MM.1S (cell line): Measurements from ENCODE around the gene FCHO2.

ENCODE experiments used
- DNase-seq: peaks from one replicate; pipeline ENCODE4 v3.0.0-alpha.2; 2015
- H2AFZ ChIP-seq: fragments of 300-600 bp; sonication (generic); 2 replicates; pipeline ENCODE4 v1.6.0; 2016; ENCODE audit warnings: antibody characterized with exemption, low read length
- H3F3A ChIP-seq: fragments of 300-600 bp; sonication (generic); 2 replicates; pipeline ENCODE4 v1.6.1; 2016; ENCODE audit warnings: mild to moderate bottlenecking, antibody characterized with exemption, low read length, moderate library complexity, mixed read lengths; ENCODE audit not compliant: insufficient read depth
- H3K27ac ChIP-seq: fragments of 300-600 bp; sonication (generic); 2 replicates; pipeline ENCODE4 v1.5.1; 2016; ENCODE audit warnings: mild to moderate bottlenecking, low read length
- H3K27me3 ChIP-seq: fragments of 300-600 bp; sonication (generic); replicated peaks from 2 replicates; pipeline ENCODE4 v1.6.0; 2016; ENCODE audit warnings: low read length; ENCODE audit not compliant: insufficient read depth
- H3K36me3 ChIP-seq: fragments of 300-600 bp; sonication (generic); replicated peaks from 2 replicates; pipeline ENCODE4 v1.6.1; 2016; ENCODE audit warnings: mild to moderate bottlenecking, low read length, mixed read lengths; ENCODE audit not compliant: insufficient read depth
- H3K4me1 ChIP-seq: fragments of 300-600 bp; sonication (generic); 2 replicates; pipeline ENCODE4 v1.6.1; 2016; ENCODE audit warnings: low read length, mixed read lengths
- H3K4me2 ChIP-seq: fragments of 300-600 bp; sonication (generic); 2 replicates; pipeline ENCODE4 v1.6.0; 2016; ENCODE audit warnings: low read depth, low read length
- H3K4me3 ChIP-seq: fragments of 300-600 bp; sonication (generic); 2 replicates; pipeline ENCODE4 v1.5.1; 2016; ENCODE audit warnings: low read length, mixed read lengths
- H3K79me2 ChIP-seq: fragments of 300-600 bp; sonication (generic); 2 replicates; pipeline ENCODE4 v1.6.1; 2016; ENCODE audit warnings: mixed run types, low read length, mixed read lengths
- H3K9ac ChIP-seq: fragments of 300-600 bp; sonication (generic); 2 replicates; pipeline ENCODE4 v1.6.1; 2016; ENCODE audit warnings: low read length, mixed read lengths
- H3K9me2 ChIP-seq: fragments of 300-600 bp; sonication (generic); replicated peaks from 2 replicates; pipeline ENCODE4 v1.6.1; 2016; ENCODE audit warnings: mild to moderate bottlenecking, low read length, mixed read lengths; ENCODE audit not compliant: insufficient read depth
- H3K9me3 ChIP-seq: fragments of 300-600 bp; sonication (generic); replicated peaks from 2 replicates; pipeline ENCODE4 v1.6.1; 2016; ENCODE audit warnings: mild to moderate bottlenecking, low read length, mixed read lengths; ENCODE audit not compliant: insufficient read depth
- H4K20me1 ChIP-seq: fragments of 300-600 bp; sonication (generic); 2 replicates; pipeline ENCODE4 v1.6.1; 2016; ENCODE audit warnings: mild to moderate bottlenecking, low read length, moderate library complexity, mixed read lengths; ENCODE audit not compliant: insufficient read depth
- EZH2 ChIP-seq: fragments of 300-600 bp; sonication (generic); optimal IDR thresholded peaks from 2 replicates; pipeline ENCODE3; 2017; ENCODE audit warnings: low read depth, mild to moderate bottlenecking, antibody characterized with exemption, low read length, mixed read lengths
- EZH2phosphoT487 ChIP-seq: fragments of 300-600 bp; sonication (generic); IDR thresholded peaks from 2 replicates; pipeline ENCODE4 v1.6.1; 2018; ENCODE audit warnings: antibody characterized with exemption, low read length
- TF ChIP-seq, protein P1 (sequence below): fragments of 300-600 bp; sonication (generic); IDR thresholded peaks from 2 replicates; pipeline ENCODE4 v1.5.1; 2016; ENCODE audit warnings: antibody characterized with exemption, low read length, mixed read lengths

The FCHO2 gene

DNA sequence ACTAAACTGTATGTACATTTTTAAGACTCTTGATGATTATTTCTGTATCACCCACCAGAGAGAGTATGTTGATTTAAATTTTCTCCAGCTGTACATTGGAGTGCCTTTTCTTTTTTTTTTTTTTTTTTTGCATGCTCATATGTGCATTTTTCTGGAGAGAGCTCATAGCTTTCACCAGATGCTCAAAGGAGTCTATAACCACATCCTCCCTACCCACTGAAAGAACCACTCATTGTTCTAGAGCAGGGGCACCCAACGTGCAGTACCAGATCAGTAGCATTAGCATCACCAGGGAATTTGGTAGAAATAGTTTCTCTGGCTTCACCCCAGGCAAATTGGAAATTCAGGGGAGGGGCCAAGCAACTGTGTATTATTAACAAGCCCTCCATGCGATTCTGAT is 110.6 kb downstream of the FCHO2 start:
- no peak overlapping the region for H3K9ac ChIP-seq
- no peak overlapping the region for H3K4me2 ChIP-seq
- no peaks in the 10 kb centered on the region for H3K9me2 ChIP-seq
- H3K4me1 ChIP-seq, result no peaks in the 10 kb centered on the region
- H2AFZ ChIP-seq, result no peak overlapping the region
- no peak for TF ChIP-seq EZH2
- TF ChIP-seq, protein P1, sequence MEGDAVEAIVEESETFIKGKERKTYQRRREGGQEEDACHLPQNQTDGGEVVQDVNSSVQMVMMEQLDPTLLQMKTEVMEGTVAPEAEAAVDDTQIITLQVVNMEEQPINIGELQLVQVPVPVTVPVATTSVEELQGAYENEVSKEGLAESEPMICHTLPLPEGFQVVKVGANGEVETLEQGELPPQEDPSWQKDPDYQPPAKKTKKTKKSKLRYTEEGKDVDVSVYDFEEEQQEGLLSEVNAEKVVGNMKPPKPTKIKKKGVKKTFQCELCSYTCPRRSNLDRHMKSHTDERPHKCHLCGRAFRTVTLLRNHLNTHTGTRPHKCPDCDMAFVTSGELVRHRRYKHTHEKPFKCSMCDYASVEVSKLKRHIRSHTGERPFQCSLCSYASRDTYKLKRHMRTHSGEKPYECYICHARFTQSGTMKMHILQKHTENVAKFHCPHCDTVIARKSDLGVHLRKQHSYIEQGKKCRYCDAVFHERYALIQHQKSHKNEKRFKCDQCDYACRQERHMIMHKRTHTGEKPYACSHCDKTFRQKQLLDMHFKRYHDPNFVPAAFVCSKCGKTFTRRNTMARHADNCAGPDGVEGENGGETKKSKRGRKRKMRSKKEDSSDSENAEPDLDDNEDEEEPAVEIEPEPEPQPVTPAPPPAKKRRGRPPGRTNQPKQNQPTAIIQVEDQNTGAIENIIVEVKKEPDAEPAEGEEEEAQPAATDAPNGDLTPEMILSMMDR, result no peak
- no peak for TF ChIP-seq EZH2phosphoT487
- H3F3A ChIP-seq, result no peaks in the 10 kb centered on the region
- no peaks in the 10 kb centered on the region for H4K20me1 ChIP-seq
- H3K27ac ChIP-seq, result no peak overlapping the region
- H3K4me3 ChIP-seq, result no peak overlapping the region
- H3K9me3 ChIP-seq, result no peaks in the 10 kb centered on the region
- H3K79me2 ChIP-seq, result no peaks in the 10 kb centered on the region
- no peaks in the 10 kb centered on the region for H3K36me3 ChIP-seq
- no peaks in the 10 kb centered on the region for H3K27me3 ChIP-seq
- no peak for DNase-seq

DNA sequence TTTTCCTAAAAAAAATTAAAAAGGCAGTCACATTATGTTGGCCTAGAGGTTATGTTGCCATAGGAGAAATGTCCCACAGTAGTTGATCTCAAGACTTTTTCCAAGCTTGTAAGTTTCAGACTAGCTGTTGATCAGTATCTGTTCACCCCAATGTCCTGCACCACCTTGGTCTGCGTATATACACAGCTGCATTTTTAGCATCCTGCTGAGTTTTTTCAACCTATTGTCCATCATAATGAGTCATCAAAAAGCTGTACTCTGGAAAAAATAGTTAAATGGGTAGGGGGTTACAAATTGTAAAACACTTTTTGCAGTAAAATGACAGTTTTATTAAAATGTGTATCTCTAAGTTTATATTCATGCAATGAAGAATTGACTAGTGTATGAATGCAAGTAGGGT is 111.4 kb downstream of the FCHO2 start:
- H3K27me3 ChIP-seq, result no peaks in the 10 kb centered on the region
- H3K79me2 ChIP-seq, result no peaks in the 10 kb centered on the region
- no peaks in the 10 kb centered on the region for H3K9me2 ChIP-seq
- DNase-seq, result no peak
- H3K4me3 ChIP-seq, result no peak overlapping the region
- TF ChIP-seq EZH2 (no peak), EZH2phosphoT487 (no peak)
- TF ChIP-seq, protein P1, result no peak
- no peaks in the 10 kb centered on the region for H3K4me1 ChIP-seq
- no peak overlapping the region for H3K4me2 ChIP-seq
- H3K9me3 ChIP-seq, result no peaks in the 10 kb centered on the region
- H3K36me3 ChIP-seq, result no peaks in the 10 kb centered on the region
- H4K20me1 ChIP-seq, result no peaks in the 10 kb centered on the region
- no peak overlapping the region for H3K27ac ChIP-seq
- no peak overlapping the region for H2AFZ ChIP-seq
- no peak overlapping the region for H3K9ac ChIP-seq
- no peaks in the 10 kb centered on the region for H3F3A ChIP-seq

DNA sequence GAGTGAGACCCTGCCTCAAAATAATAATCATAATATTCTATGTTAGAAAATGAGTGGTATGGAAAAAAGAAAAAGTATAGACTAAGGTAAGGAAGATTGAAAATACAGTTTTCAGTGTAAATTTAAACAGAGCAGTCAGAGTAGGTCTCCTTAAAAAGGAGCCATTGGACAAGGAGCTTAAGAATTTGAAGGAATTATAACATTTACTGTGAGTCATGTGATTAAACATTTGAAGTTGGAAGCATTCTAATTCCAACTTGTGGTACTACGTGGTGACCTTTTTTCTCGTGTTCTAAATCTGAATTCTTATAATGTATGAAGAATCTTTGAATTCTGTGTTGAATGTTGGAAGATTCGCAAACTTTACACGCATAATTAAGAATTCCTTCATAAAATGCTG is 125.3 kb downstream of the FCHO2 start:
- Histone ChIP-seq H2AFZ (no peak overlapping the region), H3K4me2 (no peak overlapping the region), H3K9ac (no peak overlapping the region), H3K4me3 (no peak overlapping the region), H3K27me3 (no peaks in the 10 kb centered on the region), H3K9me2 (no peaks in the 10 kb centered on the region), H3K27ac (no peak overlapping the region), H3K4me1 (no peaks in the 10 kb centered on the region), H3K79me2 (no peaks in the 10 kb centered on the region), H3F3A (no peaks in the 10 kb centered on the region), H4K20me1 (no peaks in the 10 kb centered on the region), H3K36me3 (no peaks in the 10 kb centered on the region), H3K9me3 (no peaks in the 10 kb centered on the region)
- no peak for DNase-seq
- TF ChIP-seq EZH2phosphoT487, result no peak
- TF ChIP-seq, protein P1, result no peak

DNA sequence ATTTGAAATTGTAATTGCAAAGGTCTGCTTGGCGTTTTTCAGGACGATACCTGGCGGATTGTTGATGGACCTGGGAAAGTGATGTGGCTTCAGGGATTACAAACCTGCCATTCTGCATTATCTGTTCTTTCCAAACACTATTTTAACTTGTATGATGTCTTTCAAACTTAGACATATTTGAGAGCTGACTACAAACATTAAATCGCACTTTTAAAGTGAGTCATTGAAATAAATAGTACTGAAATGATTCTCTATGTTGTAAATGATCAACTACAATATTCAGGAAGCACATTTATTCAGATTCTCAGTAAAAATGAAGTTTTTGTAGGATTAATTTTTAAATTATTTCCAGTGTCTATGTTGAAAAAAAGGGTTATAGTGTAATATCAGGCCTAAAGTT is 132.2 kb downstream of the FCHO2 start:
- no peaks in the 10 kb centered on the region for H3K4me1 ChIP-seq
- DNase-seq, result no peak
- H3K4me3 ChIP-seq, result no peak overlapping the region
- TF ChIP-seq, protein P1, result no peak
- H2AFZ ChIP-seq, result no peak overlapping the region
- no peaks in the 10 kb centered on the region for H3K9me2 ChIP-seq
- no peak overlapping the region for H3K4me2 ChIP-seq
- no peaks in the 10 kb centered on the region for H3K36me3 ChIP-seq
- no peaks in the 10 kb centered on the region for H3F3A ChIP-seq
- no peaks in the 10 kb centered on the region for H4K20me1 ChIP-seq
- no peak overlapping the region for H3K27ac ChIP-seq
- H3K9me3 ChIP-seq, result no peaks in the 10 kb centered on the region
- H3K79me2 ChIP-seq, result no peaks in the 10 kb centered on the region
- H3K9ac ChIP-seq, result no peak overlapping the region
- no peaks in the 10 kb centered on the region for H3K27me3 ChIP-seq
